GDM1 (cell line): Measurements from ENCODE around the gene GRM4.
"Not testable (repeated sequence)": the region's sequence is repeated elsewhere in the genome, so short reads cannot be mapped to it uniquely, and the experiment has no call there.

Experiments
- DNase-seq: peaks from one replicate; lab custom pipeline; 2025; lab: John Stamatoyannopoulos, UW

Gene GRM4

GRCh38 chr6:34021554-34022190 is 124.2 kb downstream of the GRM4 start:
- no peak for DNase-seq

DNA sequence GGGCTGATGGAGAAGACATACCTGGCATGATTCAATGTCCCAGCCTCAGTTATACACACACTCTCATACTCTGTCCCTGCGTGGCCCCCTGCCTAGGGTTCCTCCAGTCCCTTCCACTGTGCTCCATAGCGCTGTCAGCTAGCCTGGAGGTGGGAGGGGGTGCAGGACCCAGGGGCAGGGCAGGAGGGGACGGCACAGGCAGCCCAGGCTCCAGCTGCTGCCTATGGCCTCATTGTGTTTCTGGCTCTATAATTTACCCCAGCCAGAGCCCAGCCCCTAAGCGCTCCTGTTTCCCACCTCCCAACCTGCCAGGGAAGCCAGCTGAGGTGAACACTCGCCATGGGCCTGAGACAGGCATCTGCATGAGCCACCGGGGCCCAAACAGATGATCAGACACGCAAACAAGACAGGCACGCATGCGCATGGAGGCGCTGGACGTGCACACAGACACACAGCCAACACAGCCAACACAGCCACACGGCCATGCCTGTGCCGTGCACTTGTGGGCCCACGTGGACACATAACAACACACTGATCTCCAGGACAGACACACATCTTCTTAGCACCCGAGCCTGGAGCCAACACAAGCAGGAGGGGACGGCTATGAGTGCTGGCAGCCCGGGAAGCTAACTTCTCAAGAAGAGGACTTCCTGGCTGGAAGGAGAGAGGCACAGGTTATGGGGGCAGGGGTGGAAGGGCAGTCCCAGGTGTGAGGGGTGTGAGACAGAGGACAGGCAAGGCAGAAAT is 124.9 kb downstream of the GRM4 start:
- DNase-seq, result no peak

- DNase-seq, result no peak
Measured at GRCh38 chr6:34020278-34020677, 125.6 kb downstream of the GRM4 start.

DNA sequence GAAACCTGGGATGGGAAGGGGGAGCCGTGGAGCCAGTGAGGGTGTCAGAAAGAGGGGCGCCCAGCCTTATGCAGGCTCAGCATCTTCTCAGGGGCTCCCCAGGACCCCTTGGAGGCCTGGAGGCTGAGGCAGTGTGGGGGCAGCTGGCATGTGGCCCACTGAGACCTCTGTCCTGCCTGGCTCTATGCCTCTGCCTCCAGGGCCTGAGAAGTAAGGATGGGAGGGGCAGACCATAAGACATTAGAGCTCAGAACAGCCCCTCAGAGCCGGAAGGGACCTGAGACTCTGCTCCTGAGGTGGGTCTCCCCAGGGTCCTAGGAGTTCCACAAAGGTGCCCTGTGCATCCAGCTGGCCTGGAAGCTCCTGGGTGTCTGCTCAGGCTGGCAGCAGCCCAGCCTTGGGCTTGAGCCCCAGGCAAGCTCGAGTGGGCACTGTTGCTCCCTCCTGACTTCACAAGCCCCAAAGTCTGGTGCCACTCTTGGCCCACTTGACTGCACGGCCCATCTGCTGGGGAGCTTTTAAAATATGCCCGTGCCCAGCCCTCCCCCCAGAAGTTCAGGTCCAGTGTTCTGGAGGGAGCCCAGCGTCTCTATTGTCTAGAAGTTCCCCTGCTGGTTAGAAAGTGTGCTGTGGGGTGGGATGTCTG is 126.8 kb downstream of the GRM4 start:
- DNase-seq, result no peak

DNA sequence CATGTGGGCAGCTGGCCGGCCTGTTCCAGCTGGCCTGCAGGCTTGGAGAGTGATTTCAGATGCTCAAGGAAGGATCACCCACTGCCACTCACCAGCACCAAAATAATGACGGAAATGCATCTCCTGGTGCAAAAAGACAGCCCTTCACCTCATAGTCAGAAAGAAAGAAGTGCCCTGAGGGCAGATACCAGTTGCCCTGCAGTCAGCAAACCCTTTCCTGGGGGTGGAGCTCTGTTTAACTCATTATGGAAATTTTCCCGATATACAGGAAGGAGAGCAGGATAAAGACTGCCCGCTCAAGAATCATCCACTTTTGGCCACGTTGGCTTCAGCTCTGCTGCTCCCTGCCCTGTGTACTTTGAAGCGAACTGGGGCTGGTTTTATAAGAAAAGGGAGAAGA is 127.9 kb downstream of the GRM4 start:
- no peak for DNase-seq

GRCh38 chr6:34017106-34017805 is 128.6 kb downstream of the GRM4 start:
- no peak for DNase-seq

DNA sequence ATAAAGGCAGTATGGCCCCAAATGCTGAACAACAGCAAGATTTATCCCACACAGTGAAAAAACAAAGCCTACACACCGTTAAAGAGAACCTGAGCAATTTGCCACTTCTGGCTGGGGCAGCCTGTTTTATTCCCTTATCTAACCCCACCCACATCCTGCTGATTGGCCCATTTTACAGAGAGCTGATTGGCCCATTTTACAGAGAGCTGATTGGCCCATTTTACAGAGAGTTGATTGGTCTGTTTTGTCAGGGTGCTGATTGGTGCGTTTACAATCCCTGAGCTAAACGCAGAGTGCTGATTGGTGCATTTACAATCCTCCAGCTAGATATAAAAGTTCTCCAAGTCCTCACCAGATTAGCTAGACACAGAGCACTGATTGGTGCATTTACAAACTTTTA is 129.3 kb downstream of the GRM4 start:
- DNase-seq, result not testable (repeated sequence)

- no peak for DNase-seq
Measured at GRCh38 chr6:34015586-34015985, 130.3 kb downstream of the GRM4 start.

GRCh38 chr6:34011264-34011663 is 134.6 kb downstream of the GRM4 start:
- DNase-seq, result no peak

DNA sequence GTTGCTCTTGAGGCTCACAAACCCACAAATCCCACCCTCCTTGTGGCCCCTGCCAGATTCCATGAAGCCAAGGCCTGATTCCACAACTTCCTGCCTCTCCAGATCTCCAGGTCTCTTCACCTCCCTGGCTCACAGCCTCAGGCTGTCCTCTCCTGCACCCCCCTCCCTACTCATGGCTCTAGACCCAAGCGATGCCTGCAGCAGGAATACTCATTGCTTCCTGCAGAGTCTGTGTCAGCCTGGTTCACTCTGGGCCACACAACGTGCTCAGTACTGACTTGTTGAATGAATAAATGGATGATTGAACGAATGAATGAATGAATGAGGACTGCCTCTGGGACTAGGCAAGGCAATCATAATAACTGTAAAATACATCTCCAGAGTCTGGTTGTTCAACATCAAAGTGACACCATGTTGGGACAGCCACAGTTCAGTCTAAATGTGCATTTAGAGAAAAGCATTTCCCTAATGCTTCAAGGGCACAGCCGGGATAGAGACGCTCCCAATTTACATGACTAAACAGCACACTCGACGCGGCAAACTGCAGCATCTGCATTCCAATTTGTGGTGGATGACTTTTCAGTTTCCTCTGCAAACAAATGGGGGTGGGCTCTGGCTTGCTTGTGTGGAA is 139.9 kb downstream of the GRM4 start:
- DNase-seq, result no peak

DNA sequence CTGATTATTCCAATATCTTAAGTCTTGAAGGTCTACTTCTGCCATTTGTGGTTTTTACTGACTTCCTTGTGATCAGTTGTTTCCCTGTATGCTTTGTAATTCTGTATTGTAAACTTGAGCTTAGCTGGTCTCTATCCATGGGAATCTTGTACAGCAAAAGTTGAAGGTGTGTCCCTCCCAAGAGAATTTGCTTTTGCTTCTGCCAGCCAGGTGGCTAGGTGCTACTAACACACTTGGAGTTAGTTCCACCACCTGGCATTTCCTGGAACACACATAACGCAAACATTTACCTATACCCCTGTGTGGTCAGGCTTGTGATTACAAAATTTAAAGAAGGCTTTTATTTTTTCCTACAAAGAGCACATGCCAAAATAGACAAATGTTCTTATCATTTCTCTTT is 141.2 kb downstream of the GRM4 start:
- DNase-seq, result no peak

DNA sequence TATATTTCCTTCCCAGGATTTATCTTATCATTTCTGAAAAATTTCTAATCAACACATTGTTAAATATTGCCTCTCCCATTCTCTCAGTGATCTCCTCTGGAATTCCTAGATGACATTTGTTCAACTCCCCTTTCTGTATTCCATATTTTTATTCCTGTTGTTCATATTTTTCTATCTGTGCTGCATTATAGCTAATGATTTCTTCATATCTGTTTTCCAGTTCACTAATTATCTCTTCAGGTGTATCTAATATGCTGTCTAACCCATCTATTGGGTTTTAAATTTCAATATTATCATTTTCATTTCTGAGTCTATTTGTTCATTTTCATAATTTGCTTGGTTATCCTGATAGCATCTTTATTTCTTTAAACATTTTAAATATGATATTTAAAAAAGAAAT is 141.9 kb downstream of the GRM4 start:
- DNase-seq, result no peak

GRCh38 chr6:34001706-34002621 is 143.9 kb downstream of the GRM4 start:
- DNase-seq, result no peak

GRCh38 chr6:34000281-34000680 is 145.6 kb downstream of the GRM4 start:
- DNase-seq, result no peak

DNA sequence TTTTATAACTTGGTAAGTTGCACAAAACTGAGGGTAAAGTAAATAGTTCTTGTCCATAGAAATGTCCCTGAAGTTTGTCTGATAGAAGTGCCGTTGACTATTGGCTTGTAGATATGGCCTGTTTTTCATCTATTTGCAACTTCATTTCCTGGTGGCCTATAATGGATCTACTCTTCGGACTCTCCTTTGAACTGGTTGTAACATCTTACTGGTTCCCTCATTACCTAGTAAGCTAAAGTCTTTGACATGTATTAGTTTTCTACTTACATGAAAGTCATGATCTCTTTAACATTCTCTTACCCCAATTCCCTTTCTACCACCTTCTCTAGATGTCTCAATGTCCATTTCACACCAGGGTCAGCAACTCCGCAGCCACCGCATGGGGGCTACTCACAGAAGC is 146.3 kb downstream of the GRM4 start:
- no peak for DNase-seq

DNA sequence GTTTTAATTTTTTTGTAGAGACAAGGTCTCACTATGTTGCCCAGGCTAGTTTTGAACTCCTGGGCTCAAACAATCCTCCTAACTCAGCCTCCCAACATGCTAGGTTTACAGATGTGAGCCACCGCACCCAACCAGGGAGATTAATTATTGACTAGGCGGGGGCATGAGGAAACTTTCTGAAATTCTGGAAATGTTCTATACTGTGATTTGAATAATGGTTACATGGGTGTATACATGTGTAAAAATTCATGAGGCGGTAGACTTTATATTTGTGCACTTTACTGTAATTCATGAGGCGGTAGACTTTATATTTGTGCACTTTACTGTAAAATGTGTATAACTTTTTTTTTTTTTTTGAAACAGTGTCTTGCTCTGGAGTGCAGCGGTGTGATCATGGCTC is 147.2 kb downstream of the GRM4 start:
- no peak for DNase-seq

DNA sequence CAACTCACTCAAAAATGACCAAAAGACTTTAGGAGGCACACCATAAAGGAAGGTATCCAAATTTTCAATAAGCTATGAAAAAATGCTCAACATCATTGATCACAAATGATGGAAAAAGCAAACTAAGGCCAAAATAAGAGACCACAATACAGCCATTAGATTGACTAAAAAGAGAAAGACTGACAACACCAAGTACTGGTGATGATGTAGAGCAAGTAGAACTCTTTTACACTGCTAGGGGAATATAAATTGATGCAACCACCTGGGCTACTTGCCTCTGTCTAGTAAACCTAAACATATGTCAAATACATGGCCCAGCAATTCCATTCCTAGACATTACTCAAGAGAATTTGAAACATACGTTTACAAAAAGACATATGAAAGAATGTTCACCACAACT is 148.6 kb downstream of the GRM4 start:
- DNase-seq, result no peak

DNA sequence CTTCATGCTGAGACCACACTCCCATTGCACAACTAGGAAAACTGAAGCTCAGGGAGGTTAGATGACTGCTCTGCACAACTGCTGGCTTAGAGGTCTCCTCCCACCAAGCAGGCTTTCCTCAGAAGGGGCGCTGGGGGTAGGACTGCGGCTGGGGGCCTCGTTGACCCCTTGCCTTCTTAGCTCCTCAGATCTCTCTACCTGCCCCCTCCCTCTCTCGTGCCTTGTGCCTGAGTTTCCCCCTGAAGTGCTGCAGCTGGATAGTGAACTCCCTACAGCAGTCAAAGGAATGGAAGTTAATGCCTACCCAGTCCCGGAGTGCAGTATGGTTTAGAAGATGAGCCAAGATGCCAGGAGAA is 149.8 kb downstream of the GRM4 start:
- DNase-seq, result no peak

- no peak for DNase-seq
Measured at GRCh38 chr6:33995309-33996119, 150.4 kb downstream of the GRM4 start.
